Keratinocyte (primary cell): Measurements from ENCODE around the gene FRY.

ENCODE experiments used
- CTCF ChIP-seq, 3 experiments: IDR thresholded peaks in 1 of 3; conservative IDR thresholded peaks in 1 of 3; optimal IDR thresholded peaks in 1 of 3; 2 replicates in 2 of 3; 3 replicates in 1 of 3; pipeline versions ENCODE3 to v1.5.1; 2011; ENCODE audit warnings: low read length in 3 of 3, mild to moderate bottlenecking in 3 of 3, moderate library complexity in 2 of 3, control low read depth in 1 of 3, inconsistent platforms in 1 of 3; ENCODE audit not compliant: insufficient read depth in 2 of 3; ENCODE audit errors: extremely low read depth in 1 of 3
- EZH2 ChIP-seq: IDR thresholded peaks from one replicate; pipeline ENCODE4 v1.6.1; 2012; ENCODE audit warnings: inconsistent platforms, mild to moderate bottlenecking, low read length, moderate library complexity

- TF ChIP-seq CTCF (optimal IDR thresholded peaks at IDR 0.05 in 1 of 3, IDR thresholded peaks at IDR 0.05 in 1 of 3, conservative IDR thresholded peaks at IDR 0.05 in 1 of 3; ENCODE audit: extremely low read depth in 1 of 3, insufficient read depth in 2 of 3, low read length in 3 of 3) (no peak), EZH2 (no peak)
Observed at GRCh38 chr13:32334671-32335070, 303.1 kb downstream of the FRY start.
